Measurements from ENCODE around the gene MRPL2.
"Not testable (repeated sequence)": the region's sequence is repeated elsewhere in the genome, so short reads cannot be mapped to it uniquely, and the experiment has no call there.

Gene MRPL2

GRCh38 chr6:43054206-43054943 lies 4.9 kb downstream of the MRPL2 start:
- no peaks in the 10 kb centered on the region for H3K27me3 ChIP-seq (ENCODE audit: insufficient read depth, low read length)
- no peak overlapping the region for H2AFZ ChIP-seq (ENCODE audit: low read depth, low read length)
- no peaks in the 10 kb centered on the region for H3K9me3 ChIP-seq (ENCODE audit: low read length)
- peaks cover 33% of the 10 kb centered on the region for H3K36me3 ChIP-seq (ENCODE audit: insufficient read depth, low read length)
- peaks cover 21% of the 10 kb centered on the region for H3K4me1 ChIP-seq (ENCODE audit: insufficient read depth, low read length)
- H3K4me3 ChIP-seq (ENCODE audit: low read length), result peak overlapping the region; percentile 56

- H3K4me3 ChIP-seq (ENCODE audit: low read length), result peak within 1 kb of the TSS; percentile 56
- H3K27me3 ChIP-seq (ENCODE audit: insufficient read depth, low read length), result no peaks in the 10 kb centered on the region
- H3K4me1 ChIP-seq (ENCODE audit: insufficient read depth, low read length), result peaks cover 20% of the 10 kb centered on the region
- no peak within 1 kb of the TSS for H2AFZ ChIP-seq (ENCODE audit: low read depth, low read length)
- H3K9me3 ChIP-seq (ENCODE audit: low read length), result no peaks in the 10 kb centered on the region
- peaks cover 38% of the 10 kb centered on the region for H3K36me3 ChIP-seq (ENCODE audit: insufficient read depth, low read length)
Measured at GRCh38 chr6:43053545-43054205, 5.6 kb downstream of the MRPL2 start, which contains the start of gene CUL7. Gene CUL7, minus strand, starts transcription at chr6:43053851. Its CDS starts 1,063 bp downstream, at chr6:43052788.

GRCh38 chr6:43052842-43053544 lies 6.2 kb downstream of the MRPL2 start:
- Histone ChIP-seq H3K9me3 (ENCODE audit: low read length) (no peaks in the 10 kb centered on the region), H2AFZ (ENCODE audit: low read depth, low read length) (no peak overlapping the region), H3K36me3 (ENCODE audit: insufficient read depth, low read length) (peaks cover 41% of the 10 kb centered on the region), H3K27me3 (ENCODE audit: insufficient read depth, low read length) (no peaks in the 10 kb centered on the region), H3K4me3 (ENCODE audit: low read length) (peak overlapping the region; percentile 56), H3K4me1 (ENCODE audit: insufficient read depth, low read length) (peaks cover 14% of the 10 kb centered on the region)

- no peaks in the 10 kb centered on the region for H3K27me3 ChIP-seq (ENCODE audit: insufficient read depth, low read length)
- peaks cover 41% of the 10 kb centered on the region for H3K36me3 ChIP-seq (ENCODE audit: insufficient read depth, low read length)
- H3K4me3 ChIP-seq (ENCODE audit: low read length), result peak overlapping the region; percentile 56
- H2AFZ ChIP-seq (ENCODE audit: low read depth, low read length), result no peak overlapping the region
- H3K9me3 ChIP-seq (ENCODE audit: low read length), result no peaks in the 10 kb centered on the region
- H3K4me1 ChIP-seq (ENCODE audit: insufficient read depth, low read length), result peaks cover 12% of the 10 kb centered on the region
Measured at GRCh38 chr6:43052225-43052841, 6.9 kb downstream of the MRPL2 start.

GRCh38 chr6:43050981-43051380 lies 8.3 kb downstream of the MRPL2 start:
- Histone ChIP-seq H3K4me3 (ENCODE audit: low read length) (no peak overlapping the region), H3K9me3 (ENCODE audit: low read length) (no peaks in the 10 kb centered on the region), H3K27me3 (ENCODE audit: insufficient read depth, low read length) (no peaks in the 10 kb centered on the region), H3K36me3 (ENCODE audit: insufficient read depth, low read length) (peaks cover 50% of the 10 kb centered on the region), H3K4me1 (ENCODE audit: insufficient read depth, low read length) (peaks cover 12% of the 10 kb centered on the region), H2AFZ (ENCODE audit: low read depth, low read length) (no peak overlapping the region)

GRCh38 chr6:43047998-43048397 lies 11.2 kb downstream of the MRPL2 start:
- Histone ChIP-seq H2AFZ (ENCODE audit: low read depth, low read length) (no peak overlapping the region), H3K36me3 (ENCODE audit: insufficient read depth, low read length) (peaks cover 67% of the 10 kb centered on the region), H3K9me3 (ENCODE audit: low read length) (no peaks in the 10 kb centered on the region), H3K4me1 (ENCODE audit: insufficient read depth, low read length) (peaks cover 1% of the 10 kb centered on the region), H3K27me3 (ENCODE audit: insufficient read depth, low read length) (no peaks in the 10 kb centered on the region), H3K4me3 (ENCODE audit: low read length) (no peak overlapping the region)

- peaks cover 71% of the 10 kb centered on the region for H3K36me3 ChIP-seq (ENCODE audit: insufficient read depth, low read length)
- H3K9me3 ChIP-seq (ENCODE audit: low read length), result no peaks in the 10 kb centered on the region
- H3K27me3 ChIP-seq (ENCODE audit: insufficient read depth, low read length), result no peaks in the 10 kb centered on the region
Measured at GRCh38 chr6:43045371-43045930, 13.8 kb downstream of the MRPL2 start.

GRCh38 chr6:43043310-43043709 lies 15.9 kb downstream of the MRPL2 start:
- no peaks in the 10 kb centered on the region for H3K9me3 ChIP-seq (ENCODE audit: low read length)
- H3K4me3 ChIP-seq (ENCODE audit: low read length), result no peak overlapping the region
- H3K36me3 ChIP-seq (ENCODE audit: insufficient read depth, low read length), result peaks cover 73% of the 10 kb centered on the region
- H3K27me3 ChIP-seq (ENCODE audit: insufficient read depth, low read length), result no peaks in the 10 kb centered on the region
- no peaks in the 10 kb centered on the region for H3K4me1 ChIP-seq (ENCODE audit: insufficient read depth, low read length)
- no peak overlapping the region for H2AFZ ChIP-seq (ENCODE audit: low read depth, low read length)

More at GRCh38 chr6:43045371-43045930, 13.8 kb downstream of the MRPL2 start:
- no peak overlapping the region for H3K4me3 ChIP-seq (ENCODE audit: low read length)
- H2AFZ ChIP-seq (ENCODE audit: low read depth, low read length), result no peak overlapping the region
- no peaks in the 10 kb centered on the region for H3K4me1 ChIP-seq (ENCODE audit: insufficient read depth, low read length)

GRCh38 chr6:43041475-43041874 lies 17.8 kb downstream of the MRPL2 start:
- not testable (repeated sequence) for H2AFZ ChIP-seq (ENCODE audit: low read depth, low read length); H3K9me3 ChIP-seq (ENCODE audit: low read length); H3K4me1 ChIP-seq (ENCODE audit: insufficient read depth, low read length); H3K4me3 ChIP-seq (ENCODE audit: low read length); H3K27me3 ChIP-seq (ENCODE audit: insufficient read depth, low read length)
- H3K36me3 ChIP-seq (ENCODE audit: insufficient read depth, low read length), result peaks cover 74% of the 10 kb centered on the region

GRCh38 chr6:43040542-43041257 lies 18.5 kb downstream of the MRPL2 start:
- H2AFZ ChIP-seq (ENCODE audit: low read depth, low read length), result no peak overlapping the region
- no peaks in the 10 kb centered on the region for H3K27me3 ChIP-seq (ENCODE audit: insufficient read depth, low read length)
- H3K4me3 ChIP-seq (ENCODE audit: low read length), result no peak overlapping the region
- peaks cover 71% of the 10 kb centered on the region for H3K36me3 ChIP-seq (ENCODE audit: insufficient read depth, low read length)
- H3K9me3 ChIP-seq (ENCODE audit: low read length), result no peaks in the 10 kb centered on the region
- H3K4me1 ChIP-seq (ENCODE audit: insufficient read depth, low read length), result no peaks in the 10 kb centered on the region

- H2AFZ ChIP-seq (ENCODE audit: low read depth, low read length), result no peak overlapping the region
- H3K4me3 ChIP-seq (ENCODE audit: low read length), result no peak overlapping the region
- H3K36me3 ChIP-seq (ENCODE audit: insufficient read depth, low read length), result peaks cover 66% of the 10 kb centered on the region
- no peaks in the 10 kb centered on the region for H3K9me3 ChIP-seq (ENCODE audit: low read length)
- no peaks in the 10 kb centered on the region for H3K27me3 ChIP-seq (ENCODE audit: insufficient read depth, low read length)
- no peaks in the 10 kb centered on the region for H3K4me1 ChIP-seq (ENCODE audit: insufficient read depth, low read length)
Measured at GRCh38 chr6:43038727-43039126, 20.5 kb downstream of the MRPL2 start.

GRCh38 chr6:43037706-43038105 lies 21.5 kb downstream of the MRPL2 start:
- no peaks in the 10 kb centered on the region for H3K27me3 ChIP-seq (ENCODE audit: insufficient read depth, low read length)
- peaks cover 64% of the 10 kb centered on the region for H3K36me3 ChIP-seq (ENCODE audit: insufficient read depth, low read length)
- no peak overlapping the region for H2AFZ ChIP-seq (ENCODE audit: low read depth, low read length)
- no peak overlapping the region for H3K4me3 ChIP-seq (ENCODE audit: low read length)
- no peaks in the 10 kb centered on the region for H3K4me1 ChIP-seq (ENCODE audit: insufficient read depth, low read length)
- no peaks in the 10 kb centered on the region for H3K9me3 ChIP-seq (ENCODE audit: low read length)
